DOHH2 (cell line): Measurements from ENCODE around the gene DUSP12.

ENCODE experiments used
- CTCF ChIP-seq: fragments of 200-600 bp; sonication (generic); IDR thresholded peaks from one replicate; pipeline ENCODE4 v1.5.1; 2014; ENCODE audit warnings: antibody characterized with exemption, mild to moderate bottlenecking, low read depth, low read length; ENCODE audit not compliant: poor library complexity, severe bottlenecking
- EZH2phosphoT487 ChIP-seq: fragments of 200-600 bp; sonication (generic); IDR thresholded peaks from 2 replicates; pipeline ENCODE4 v1.6.1; 2017; ENCODE audit warnings: borderline replicate concordance, mild to moderate bottlenecking, antibody characterized with exemption, low read length, moderate library complexity, mixed read lengths

DNA sequence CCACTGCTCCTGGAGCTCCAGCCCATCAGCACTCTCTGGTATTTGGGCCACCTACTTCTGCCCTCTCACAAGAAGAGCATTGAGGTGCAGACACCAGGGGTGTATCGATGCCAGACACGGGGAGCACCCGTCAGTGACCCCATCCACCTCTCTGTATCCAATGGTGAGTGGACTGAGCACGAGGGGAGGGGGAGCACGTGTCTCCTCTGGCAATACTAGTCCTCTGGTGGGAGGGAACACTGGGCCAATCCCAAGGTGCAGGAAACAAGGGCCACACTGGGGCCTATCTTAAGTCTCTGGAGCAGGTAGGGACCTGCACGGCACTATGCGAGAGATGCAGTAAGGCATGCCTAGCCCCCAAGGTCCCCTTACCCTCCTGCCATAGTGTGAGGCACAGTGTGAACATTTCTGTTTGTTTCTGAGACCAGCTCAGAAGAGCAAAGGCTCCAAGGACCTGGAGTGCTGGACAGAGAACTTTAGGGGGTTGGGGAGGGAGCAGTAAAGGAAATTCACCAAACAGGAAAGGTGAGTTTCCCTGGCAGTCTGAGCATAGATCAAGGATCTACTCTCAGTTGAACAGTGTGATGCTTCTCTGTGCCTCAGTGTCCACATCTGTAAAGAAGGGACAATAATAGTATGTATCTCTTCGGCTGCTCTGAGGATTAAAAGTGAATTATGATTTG is 26.0 kb upstream of the DUSP12 start:
- TF ChIP-seq CTCF (no peak), EZH2phosphoT487 (no peak)
